Smooth muscle cell of trachea (primary cell): ENCODE results near the gene NAGK. TPM values are rescaled to one million over a fixed set of nuclear protein-coding genes. Genes with fewer than 3 reads are reported as not detected.

Source experiments
- total RNA-seq: library from RNA; depleted of rRNA; stranded (reverse); fragments of >200 nt; gene quantifications from 2 replicates; pipeline ENCODE4 v1.2.1, GENCODE V29; 2014

NAGK gene
- 70.8 and 76.3 TPM in 2 replicates for total RNA-seq

DNA sequence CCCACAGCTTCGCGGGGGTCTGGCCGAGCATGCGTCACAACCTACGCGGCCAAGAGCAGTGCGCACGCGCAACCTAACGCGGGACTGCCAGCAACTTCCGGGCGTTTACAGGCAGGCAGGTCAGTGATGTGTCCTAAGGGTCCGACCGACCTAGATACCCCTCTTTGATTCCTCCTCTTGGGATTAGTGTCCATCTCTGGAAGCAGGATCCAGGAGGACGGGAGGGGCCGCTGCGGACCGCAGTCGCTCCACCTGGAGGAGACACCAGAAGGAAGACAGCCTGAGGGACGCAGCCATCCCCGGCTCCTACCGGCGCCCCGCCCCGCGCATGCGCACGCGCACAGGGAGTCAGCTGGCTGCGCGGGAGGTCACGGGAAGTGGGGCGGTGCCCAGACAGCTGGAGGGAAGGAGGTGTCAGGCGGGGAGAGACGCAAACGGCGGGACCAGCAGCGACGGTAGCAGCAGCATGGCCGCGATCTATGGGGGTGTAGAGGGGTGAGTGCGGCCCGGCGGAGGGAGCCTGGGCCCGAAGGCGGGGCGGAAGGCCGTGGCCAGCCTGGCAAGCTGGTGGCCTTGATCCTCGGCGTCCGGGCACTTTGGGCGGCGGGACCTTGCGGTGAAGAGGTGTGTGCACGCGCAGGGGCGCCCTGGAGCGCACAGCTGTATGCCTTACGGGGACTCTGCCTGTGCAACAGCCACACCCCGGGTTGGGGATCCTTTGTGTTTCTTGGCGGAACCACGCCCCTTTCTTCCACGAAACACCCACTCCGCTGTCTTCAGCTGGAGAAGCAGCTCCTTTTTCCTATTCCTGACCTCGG lies at the start of gene NAGK:
Gene NAGK (plus strand): TSS at position 431 of the 818 bp plus-strand sequence. CDS start 36 bp downstream, at position 467.

Other genes with a start within 250 kb of the NAGK start
- not detected in 2 replicates for gene CLEC4F, start 248.0 kb upstream of the NAGK start, total RNA-seq
- gene CD207, start 232.8 kb upstream of the NAGK start, total RNA-seq = not detected in 2 replicates
- gene VAX2, start 168.1 kb upstream of the NAGK start, total RNA-seq = 0.87 and 1.5 TPM in 2 replicates
- gene ATP6V1B1, start 132.7 kb upstream of the NAGK start, total RNA-seq = 0.58 and 1.7 TPM in 2 replicates
- gene ANKRD53, start 90.0 kb upstream of the NAGK start, total RNA-seq = 0.83 and 1.3 TPM in 2 replicates
- gene TEX261, start 73.8 kb upstream of the NAGK start, total RNA-seq = 36.7 and 36.9 TPM in 2 replicates
- gene MCEE, start 61.6 kb downstream of the NAGK start, total RNA-seq = 23.5 and 29.8 TPM in 2 replicates
- 10.9 and 22.5 TPM in 2 replicates for gene MPHOSPH10, start 62.0 kb downstream of the NAGK start, total RNA-seq
- 0.66 and 0.73 TPM in 2 replicates for gene PAIP2B, start 158.5 kb downstream of the NAGK start, total RNA-seq